Measurements from ENCODE around the gene PTPRT. TPM values are rescaled to one million over a fixed set of nuclear protein-coding genes. Genes with fewer than 3 reads are reported as not detected.

The PTPRT gene
- total RNA-seq, 1 donor from 2014 or later = not detected

- DNase-seq (ENCODE audit: low read depth) = no peak
These were observed 704.8 kb downstream of the PTPRT start for GRCh38 chr20:42484790-42485375.

GRCh38 chr20:42484335-42484734 is 705.4 kb downstream of the PTPRT start:
- no peak for DNase-seq (ENCODE audit: low read depth)

GRCh38 chr20:42483730-42484303 is 705.9 kb downstream of the PTPRT start:
- no peak for DNase-seq (ENCODE audit: low read depth)

- DNase-seq (ENCODE audit: low read depth) = no peak
These were observed 706.9 kb downstream of the PTPRT start for GRCh38 chr20:42482808-42483207.

- no peak for DNase-seq (ENCODE audit: low read depth)
These were observed 713.9 kb downstream of the PTPRT start for GRCh38 chr20:42475773-42476172.

- no peak for DNase-seq (ENCODE audit: low read depth)
These were observed 715.1 kb downstream of the PTPRT start for GRCh38 chr20:42474646-42475045.

GRCh38 chr20:42472198-42472597 is 717.5 kb downstream of the PTPRT start:
- no peak for DNase-seq (ENCODE audit: low read depth)

- no peak for DNase-seq (ENCODE audit: low read depth)
These were observed 727.6 kb downstream of the PTPRT start for GRCh38 chr20:42461965-42462593.

GRCh38 chr20:42461291-42461690 is 728.4 kb downstream of the PTPRT start:
- DNase-seq (ENCODE audit: low read depth) = no peak

GRCh38 chr20:42447270-42447669 is 742.4 kb downstream of the PTPRT start:
- no peak for DNase-seq (ENCODE audit: low read depth)

GRCh38 chr20:42444799-42445198 is 744.9 kb downstream of the PTPRT start:
- no peak for DNase-seq (ENCODE audit: low read depth)

- no peak for DNase-seq (ENCODE audit: low read depth)
These were observed 746.5 kb downstream of the PTPRT start for GRCh38 chr20:42443200-42443599.

- DNase-seq (ENCODE audit: low read depth) = no peak
These were observed 747.0 kb downstream of the PTPRT start for GRCh38 chr20:42442716-42443115.

- no peak for DNase-seq (ENCODE audit: low read depth)
These were observed 747.8 kb downstream of the PTPRT start for GRCh38 chr20:42441864-42442331.

GRCh38 chr20:42441196-42441863 is 748.4 kb downstream of the PTPRT start:
- no peak for DNase-seq (ENCODE audit: low read depth)

GRCh38 chr20:42435230-42435629 is 754.5 kb downstream of the PTPRT start:
- DNase-seq (ENCODE audit: low read depth) = no peak

- no peak for DNase-seq (ENCODE audit: low read depth)
These were observed 757.0 kb downstream of the PTPRT start for GRCh38 chr20:42432496-42433334.

GRCh38 chr20:42430598-42430997 is 759.1 kb downstream of the PTPRT start:
- DNase-seq (ENCODE audit: low read depth) = no peak

GRCh38 chr20:42429761-42430458 is 759.8 kb downstream of the PTPRT start:
- no peak for DNase-seq (ENCODE audit: low read depth)

- no peak for DNase-seq (ENCODE audit: low read depth)
These were observed 769.7 kb downstream of the PTPRT start for GRCh38 chr20:42419814-42420532.
